Measurements from ENCODE around the gene MBIP.

- TF ChIP-seq CTCF (IDR thresholded peaks at IDR 0.05) (no peak), POLR2A (IDR thresholded peaks at IDR 0.05) (no peak)
These were observed 36.4 kb upstream of the MBIP start for GRCh38 chr14:36356862-36357261.

Data from heart left ventricle (tissue), 13 donors.